Measurements from ENCODE around the gene NID1. TPM values are rescaled to one million over a fixed set of nuclear protein-coding genes. Genes with fewer than 3 reads are reported as not detected.

NID1 gene
- total and polyA plus RNA-seq, 9 of the 15 experiments (the other 6 are each of a cell fraction or from before 2014, with no cell fraction given): 0.22 TPM; not detected in 8

DNA sequence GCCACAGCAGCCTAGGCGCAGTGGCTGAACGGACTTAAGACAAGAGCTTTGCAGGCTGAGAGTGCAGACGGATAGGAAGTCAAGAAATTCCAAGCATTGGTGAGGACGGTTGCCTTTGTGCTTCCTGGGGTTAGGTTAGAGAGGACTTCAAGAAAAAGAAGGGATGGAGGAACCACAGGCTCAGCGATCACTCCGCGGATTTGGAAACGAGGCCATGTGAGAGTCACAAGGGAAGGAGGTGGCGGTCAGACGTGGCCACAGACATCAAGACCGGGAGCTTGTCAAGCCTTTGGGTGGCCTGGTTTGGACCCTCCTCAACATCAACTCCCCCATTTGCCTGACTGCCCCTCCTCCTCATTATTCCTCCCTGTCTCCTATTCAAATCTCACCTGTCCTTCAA, 62.3 kb downstream of the NID1 start (continued):
- TF ChIP-seq, protein P1, sequence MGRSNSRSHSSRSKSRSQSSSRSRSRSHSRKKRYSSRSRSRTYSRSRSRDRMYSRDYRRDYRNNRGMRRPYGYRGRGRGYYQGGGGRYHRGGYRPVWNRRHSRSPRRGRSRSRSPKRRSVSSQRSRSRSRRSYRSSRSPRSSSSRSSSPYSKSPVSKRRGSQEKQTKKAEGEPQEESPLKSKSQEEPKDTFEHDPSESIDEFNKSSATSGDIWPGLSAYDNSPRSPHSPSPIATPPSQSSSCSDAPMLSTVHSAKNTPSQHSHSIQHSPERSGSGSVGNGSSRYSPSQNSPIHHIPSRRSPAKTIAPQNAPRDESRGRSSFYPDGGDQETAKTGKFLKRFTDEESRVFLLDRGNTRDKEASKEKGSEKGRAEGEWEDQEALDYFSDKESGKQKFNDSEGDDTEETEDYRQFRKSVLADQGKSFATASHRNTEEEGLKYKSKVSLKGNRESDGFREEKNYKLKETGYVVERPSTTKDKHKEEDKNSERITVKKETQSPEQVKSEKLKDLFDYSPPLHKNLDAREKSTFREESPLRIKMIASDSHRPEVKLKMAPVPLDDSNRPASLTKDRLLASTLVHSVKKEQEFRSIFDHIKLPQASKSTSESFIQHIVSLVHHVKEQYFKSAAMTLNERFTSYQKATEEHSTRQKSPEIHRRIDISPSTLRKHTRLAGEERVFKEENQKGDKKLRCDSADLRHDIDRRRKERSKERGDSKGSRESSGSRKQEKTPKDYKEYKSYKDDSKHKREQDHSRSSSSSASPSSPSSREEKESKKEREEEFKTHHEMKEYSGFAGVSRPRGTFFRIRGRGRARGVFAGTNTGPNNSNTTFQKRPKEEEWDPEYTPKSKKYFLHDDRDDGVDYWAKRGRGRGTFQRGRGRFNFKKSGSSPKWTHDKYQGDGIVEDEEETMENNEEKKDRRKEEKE (IDR thresholded peaks at IDR 0.05; ENCODE audit: borderline replicate concordance in 1 of 2, control insufficient read depth in 1 of 2, low read depth in 2 of 2, low read length in 1 of 2): no peak
- TF ChIP-seq HDAC8 (tag; IDR thresholded peaks at IDR 0.05): no peak
- no peak for TF ChIP-seq ESRRA (IDR thresholded peaks at IDR 0.05; ENCODE audit: borderline replicate concordance, low read depth)
- TF ChIP-seq CHCHD3 (CRISPR knock-in tag; IDR thresholded peaks at IDR 0.05): no peak

DNA sequence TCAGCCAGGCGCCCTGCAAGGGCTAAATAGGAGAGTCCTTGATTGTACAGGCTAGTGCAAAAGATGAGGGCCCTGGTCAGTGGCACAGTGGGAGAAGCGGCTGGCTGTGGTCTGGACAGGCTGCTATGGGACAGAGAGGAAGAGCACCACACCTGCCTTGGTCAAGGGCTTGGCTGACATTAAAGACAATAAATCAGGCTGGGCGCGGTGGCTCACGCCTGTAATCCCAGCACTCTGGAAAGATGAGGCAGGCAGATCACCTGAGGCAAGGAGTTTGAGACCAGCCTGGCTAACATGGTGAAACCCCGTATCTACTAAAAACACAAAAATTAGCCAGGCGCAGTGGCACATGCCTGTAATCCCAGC, 62.9 kb downstream of the NID1 start:
- H3K79me2 ChIP-seq (ENCODE audit: control insufficient read depth, insufficient read depth, low read length): no peaks in the 10 kb centered on the region
- H3K9me1 ChIP-seq (ENCODE audit: control insufficient read depth, insufficient read depth, low read length): no peaks in the 10 kb centered on the region
- intact Hi-C loops (cut with micrococcal nuclease): no loop called here
- H4K20me1 ChIP-seq (replicated peaks; ENCODE audit: control insufficient read depth, insufficient read depth, low read length): no peaks in the 10 kb centered on the region
- ChIA-PET POLR2A (no interaction called here), CTCF (ENCODE audit: low intra/inter-chr PET ratio) (interaction anchor here (0.6 kb wide), 1 partner anchor 38 kb away, joined by 3 read pairs; no protein-coding TSS in a partner anchor)
- WGBS (ENCODE audit: insufficient coverage, low coverage, missing lambda C conversion rate): 3% methylated on average over 7 of the region's 7 CpGs
- peaks cover 0 to 7% of the 10 kb centered on the region in 2 experiments; a peak in 2 of 5 replicates for H3K4me1 ChIP-seq (replicated peaks in 1 of 2; ENCODE audit: control insufficient read depth in 2 of 2, insufficient read depth in 2 of 2, low read length in 2 of 2)
- no TSS peak for BruUV-seq (replicated peaks)
- FAIRE-seq (no peak), DNase-seq (ENCODE audit: extremely low read depth in 1 of 4, low spot score in 3 of 4) (no peak), ATAC-seq (no peak)
- H3K36me3 ChIP-seq (ENCODE audit: control insufficient read depth, insufficient read depth, low read length): no peaks in the 10 kb centered on the region
- H3K27me3 ChIP-seq (ENCODE audit: control insufficient read depth in 2 of 2, insufficient read depth in 2 of 2, low read length in 2 of 2): peaks cover 17 to 49% of the 10 kb centered on the region in 2 experiments
- no peak overlapping the region for H3K4me3 ChIP-seq
- H3K27ac ChIP-seq (ENCODE audit: extremely low read depth, low read depth, low read length): no peak overlapping the region
- H2AFZ ChIP-seq (ENCODE audit: low read depth, low read length): no peak overlapping the region
- no peak overlapping the region for H3K9ac ChIP-seq (ENCODE audit: insufficient read depth in 1 of 2, low read depth in 2 of 2, low read length in 2 of 2)
- no peak overlapping the region for H3K4me2 ChIP-seq (ENCODE audit: insufficient read depth, low read length)
- TF ChIP-seq, protein P2, sequence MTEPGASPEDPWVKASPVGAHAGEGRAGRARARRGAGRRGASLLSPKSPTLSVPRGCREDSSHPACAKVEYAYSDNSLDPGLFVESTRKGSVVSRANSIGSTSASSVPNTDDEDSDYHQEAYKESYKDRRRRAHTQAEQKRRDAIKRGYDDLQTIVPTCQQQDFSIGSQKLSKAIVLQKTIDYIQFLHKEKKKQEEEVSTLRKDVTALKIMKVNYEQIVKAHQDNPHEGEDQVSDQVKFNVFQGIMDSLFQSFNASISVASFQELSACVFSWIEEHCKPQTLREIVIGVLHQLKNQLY (CRISPR knock-in tag; conservative IDR thresholded peaks at IDR 0.05): no peak
- TF ChIP-seq, protein P3, sequence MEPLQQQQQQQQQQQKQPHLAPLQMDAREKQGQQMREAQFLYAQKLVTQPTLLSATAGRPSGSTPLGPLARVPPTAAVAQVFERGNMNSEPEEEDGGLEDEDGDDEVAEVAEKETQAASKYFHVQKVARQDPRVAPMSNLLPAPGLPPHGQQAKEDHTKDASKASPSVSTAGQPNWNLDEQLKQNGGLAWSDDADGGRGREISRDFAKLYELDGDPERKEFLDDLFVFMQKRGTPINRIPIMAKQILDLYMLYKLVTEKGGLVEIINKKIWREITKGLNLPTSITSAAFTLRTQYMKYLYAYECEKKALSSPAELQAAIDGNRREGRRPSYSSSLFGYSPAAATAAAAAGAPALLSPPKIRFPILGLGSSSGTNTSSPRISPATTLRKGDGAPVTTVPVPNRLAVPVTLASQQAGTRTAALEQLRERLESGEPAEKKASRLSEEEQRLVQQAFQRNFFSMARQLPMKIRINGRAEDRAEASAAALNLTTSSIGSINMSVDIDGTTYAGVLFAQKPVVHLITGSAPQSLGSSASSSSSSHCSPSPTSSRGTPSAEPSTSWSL (CRISPR knock-in tag; IDR thresholded peaks at IDR 0.05; ENCODE audit: borderline replicate concordance): no peak
- TF ChIP-seq, protein P4, sequence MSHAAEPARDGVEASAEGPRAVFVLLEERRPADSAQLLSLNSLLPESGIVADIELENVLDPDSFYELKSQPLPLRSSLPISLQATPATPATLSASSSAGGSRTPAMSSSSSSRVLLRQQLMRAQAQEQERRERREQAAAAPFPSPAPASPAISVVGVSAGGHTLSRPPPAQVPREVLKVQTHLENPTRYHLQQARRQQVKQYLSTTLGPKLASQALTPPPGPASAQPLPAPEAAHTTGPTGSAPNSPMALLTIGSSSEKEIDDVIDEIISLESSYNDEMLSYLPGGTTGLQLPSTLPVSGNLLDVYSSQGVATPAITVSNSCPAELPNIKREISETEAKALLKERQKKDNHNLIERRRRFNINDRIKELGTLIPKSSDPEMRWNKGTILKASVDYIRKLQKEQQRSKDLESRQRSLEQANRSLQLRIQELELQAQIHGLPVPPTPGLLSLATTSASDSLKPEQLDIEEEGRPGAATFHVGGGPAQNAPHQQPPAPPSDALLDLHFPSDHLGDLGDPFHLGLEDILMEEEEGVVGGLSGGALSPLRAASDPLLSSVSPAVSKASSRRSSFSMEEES (CRISPR knock-in tag; IDR thresholded peaks at IDR 0.05): no peak
- TF ChIP-seq TRIM28 (IDR thresholded peaks at IDR 0.05): no peak
- H3K9me3 ChIP-seq (replicated peaks; ENCODE audit: control insufficient read depth, insufficient read depth, low read depth, low read length): no peaks in the 10 kb centered on the region
- in situ Hi-C loops (cut with MboI): no loop called here

Measured in K562 (cell line).